Esophagus muscularis mucosa (tissue), 4 donors: ENCODE results near the gene KRT80. TPM values are rescaled to one million over a fixed set of nuclear protein-coding genes. Genes with fewer than 3 reads are reported as not detected.

Experiments used
- DNase-seq: peaks from one replicate; pipeline ENCODE4 v3.0.0-alpha.2; 2017; ENCODE audit errors: extremely low spot score
- H3K27ac ChIP-seq, 4 donors: fragments of 200-600 bp; sonication (generic); replicated peaks in 1 of 4; 1 replicate in 3 of 4; 2 replicates in 1 of 4; pipeline ENCODE4 v1.5.1; 2016 to 2019; ENCODE audit warnings: mild to moderate bottlenecking in 1 of 4
- H3K27me3 ChIP-seq, 4 donors: fragments of 200-600 bp; sonication (generic); one replicate each; pipeline versions ENCODE4 v1.5.1 to v1.6.0; 2016 to 2019
- H3K36me3 ChIP-seq, 4 donors: fragments of 200-600 bp; sonication (generic); one replicate each; pipeline ENCODE4 v1.5.1; 2016 to 2019
- H3K4me1 ChIP-seq, 4 donors: fragments of 200-600 bp; sonication (generic); one replicate each; pipeline ENCODE4 v1.5.1; 2016 to 2019
- H3K4me3 ChIP-seq, 4 donors: fragments of 200-600 bp; sonication (generic); 1 replicate in 2 of 4; 2 replicates in 2 of 4; pipeline ENCODE4 v1.5.1; 2016 to 2019; ENCODE audit warnings: mild to moderate bottlenecking in 4 of 4, moderate library complexity in 1 of 4
- H3K9me3 ChIP-seq, 4 donors: fragments of 200-600 bp; sonication (generic); 1 replicate in 3 of 4; 2 replicates in 1 of 4; pipeline ENCODE4 v1.5.1; 2016 to 2019
- CTCF ChIP-seq, 3 experiments: fragments of 200-600 bp in 2 of 3; fragments of 450-650 bp in 1 of 3; sonication (generic) in 2 of 3; IDR thresholded peaks; one replicate each; pipeline ENCODE4 v1.5.1; 2017 to 2019; ENCODE audit warnings: antibody characterized with exemption in 3 of 3, mild to moderate bottlenecking in 2 of 3, moderate library complexity in 1 of 3
- EP300 ChIP-seq: sonication (generic); formaldehyde crosslinking; IDR thresholded peaks from one replicate; pipeline ENCODE4 v1.6.1; 2017; ENCODE audit warnings: antibody characterized with exemption
- POLR2A ChIP-seq: fragments of 450-650 bp; IDR thresholded peaks from one replicate; pipeline ENCODE4 v1.6.1; 2017; ENCODE audit warnings: antibody characterized with exemption, moderate library complexity, mild to moderate bottlenecking, low read depth
- POLR2AphosphoS5 ChIP-seq, 2 donors: sonication (generic); formaldehyde crosslinking; IDR thresholded peaks; one replicate each; pipeline ENCODE4 v1.6.1; 2017; ENCODE audit warnings: antibody characterized with exemption in 2 of 2
- WGBS: methylation state at CpG from one replicate; pipeline ENCODE4 v1.1.5; 2018; 5-methylcytosine and 5-hydroxymethylcytosine counted together
- intact Hi-C: fragments of 100-400 bp; cut with DNase I; formaldehyde crosslinking; loops from one replicate; pipeline ENCODE4 v1.15.1; 2023
- total RNA-seq, 4 donors: library from RNA; depleted of rRNA; stranded (reverse); fragments of >200 nt; gene quantifications; one replicate each; pipeline versions ENCODE4 v1.1.0 to v1.2.1, GENCODE V29; 2016

The KRT80 gene
- total RNA-seq, 4 donors from 2014 or later, result 0.11 TPM; not detected in 3

GRCh38 chr12:52147964-52148463 lies 43.8 kb downstream of the KRT80 start:
- TF ChIP-seq POLR2AphosphoS5 (IDR thresholded peaks at IDR 0.05) (no peak), POLR2A (no peak), CTCF (IDR thresholded peaks at IDR 0.05) (no peak), EP300 (no peak)
- no peak for DNase-seq
- WGBS, result 93% methylated on average over 9 of the region's 10 CpGs
- Histone ChIP-seq H3K27me3 (no peaks in the 10 kb centered on the region), H3K27ac (peak overlapping the region; percentile 83 to 89 (median 86)), H3K9me3 (no peaks in the 10 kb centered on the region), H3K4me1 (peaks cover 45 to 72% (median 60%) of the 10 kb centered on the region in 4 donors), H3K4me3 (no peak overlapping the region), H3K36me3 (no peaks in the 10 kb centered on the region)
- intact Hi-C loops, result no loop called here

DNA sequence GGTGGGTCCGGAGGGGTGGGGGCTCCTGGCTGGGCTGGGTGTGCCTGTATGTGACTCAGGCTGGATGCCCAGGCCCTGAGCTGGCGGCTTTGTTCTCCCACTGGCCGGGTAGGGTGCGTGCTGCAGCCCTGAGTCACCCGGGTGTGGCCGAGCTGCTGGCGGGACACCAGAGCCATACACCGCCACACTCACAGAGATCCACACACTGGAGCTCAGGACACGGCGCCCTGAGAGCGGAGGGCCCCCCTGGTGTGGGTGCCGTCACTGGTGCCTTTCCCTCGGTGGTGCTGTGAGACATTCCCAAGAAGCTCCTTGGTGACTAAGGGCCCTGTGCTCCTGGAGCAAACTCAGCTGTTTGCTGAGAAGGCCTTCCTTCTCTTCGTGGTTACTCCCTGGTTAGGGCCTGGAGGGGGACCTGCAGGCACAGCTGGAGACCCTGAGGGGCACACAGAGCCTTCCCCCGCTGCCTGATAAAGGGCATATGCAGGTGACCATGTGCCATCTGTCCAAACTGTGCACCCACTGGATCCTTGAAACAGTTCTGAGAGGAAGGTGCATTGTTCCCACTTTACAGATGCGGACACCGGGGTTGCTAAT lies 44.3 kb downstream of the KRT80 start:
- Histone ChIP-seq H3K27me3 (no peaks in the 10 kb centered on the region), H3K36me3 (no peaks in the 10 kb centered on the region), H3K4me3 (no peak overlapping the region), H3K9me3 (no peaks in the 10 kb centered on the region), H3K27ac (peak overlapping the region; percentile 83 to 89 (median 86)), H3K4me1 (peaks cover 41 to 66% (median 56%) of the 10 kb centered on the region in 4 donors)
- TF ChIP-seq EP300 (no peak), CTCF (IDR thresholded peaks at IDR 0.05) (no peak), POLR2A (no peak), POLR2AphosphoS5 (IDR thresholded peaks at IDR 0.05) (peak; percentile 79 to 92)
- WGBS, result 60% methylated on average over 2 of the region's 17 CpGs
- intact Hi-C loops, result no loop called here
- DNase-seq, result peak; percentile 96

- H3K4me1 ChIP-seq, result peaks cover 35 to 60% (median 50%) of the 10 kb centered on the region in 4 donors
Observed at GRCh38 chr12:52146822-52147366, 44.9 kb downstream of the KRT80 start.

DNA sequence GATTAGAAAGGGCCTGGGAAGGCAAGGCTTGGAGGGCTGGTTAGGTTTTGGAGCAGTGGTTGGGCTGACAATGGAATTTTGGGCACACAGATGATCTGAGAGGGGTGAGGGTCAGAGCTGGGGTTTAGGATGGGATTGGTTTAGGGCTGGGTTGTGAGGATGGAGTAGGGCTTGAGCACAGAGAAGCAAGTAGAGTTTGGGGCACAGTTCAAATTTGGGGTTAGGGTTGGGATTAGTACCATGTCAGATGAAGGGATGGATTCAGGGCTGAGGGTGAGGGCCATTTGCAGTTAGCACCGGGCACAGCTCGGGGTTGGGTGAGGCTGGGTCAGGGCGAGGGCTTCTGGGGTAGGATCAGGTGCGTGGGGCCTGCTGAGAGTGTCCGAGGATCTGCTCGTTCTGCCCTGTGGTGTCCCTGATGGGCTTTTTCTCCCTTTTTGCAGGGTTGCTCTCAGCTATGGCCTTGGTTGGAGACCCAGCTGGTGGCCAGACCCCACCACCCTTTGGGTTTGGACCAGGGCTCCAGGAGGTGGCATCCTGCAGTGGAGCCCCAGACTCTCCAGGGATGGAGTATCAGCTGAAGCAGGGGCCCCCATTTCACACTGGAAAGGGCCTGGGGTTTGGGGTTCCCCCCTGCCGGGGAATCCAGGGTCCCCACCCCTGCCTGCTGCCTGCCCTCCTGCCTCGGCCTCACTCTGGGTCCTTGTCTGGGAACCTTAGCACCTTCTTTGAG lies 45.6 kb downstream of the KRT80 start:
- intact Hi-C loops, result no loop called here
- DNase-seq, result no peak
- H3K9me3 ChIP-seq, result no peaks in the 10 kb centered on the region
- H3K27ac ChIP-seq, result peak overlapping the region; percentile 83 to 89 (median 86)
- H3K4me3 ChIP-seq, result no peak overlapping the region
- H3K4me1 ChIP-seq, result peaks cover 28 to 54% (median 46%) of the 10 kb centered on the region in 4 donors
- H3K36me3 ChIP-seq, result no peaks in the 10 kb centered on the region
- H3K27me3 ChIP-seq, result no peaks in the 10 kb centered on the region
- WGBS, result 93% methylated on average over 7 of the region's 8 CpGs
- TF ChIP-seq POLR2AphosphoS5 (IDR thresholded peaks at IDR 0.05) (no peak), CTCF (IDR thresholded peaks at IDR 0.05) (no peak), POLR2A (no peak), EP300 (no peak)

More at GRCh38 chr12:52146822-52147366, 44.9 kb downstream of the KRT80 start:
- TF ChIP-seq EP300 (no peak), POLR2AphosphoS5 (IDR thresholded peaks at IDR 0.05) (no peak), CTCF (IDR thresholded peaks at IDR 0.05) (no peak), POLR2A (no peak)
- Histone ChIP-seq H3K9me3 (no peaks in the 10 kb centered on the region), H3K4me3 (no peak overlapping the region), H3K36me3 (no peaks in the 10 kb centered on the region), H3K27me3 (no peaks in the 10 kb centered on the region), H3K27ac (peak overlapping the region; percentile 83 to 89 (median 86))
- intact Hi-C loops, result no loop called here
- DNase-seq, result no peak
- WGBS, result 81% methylated on average over 6 of the region's 11 CpGs
